Stomach (tissue), 9 donors: Measurements from ENCODE around the gene OTOS. TPM values are rescaled to one million over a fixed set of nuclear protein-coding genes. Genes with fewer than 3 reads are reported as not detected.

Source experiments
- DNase-seq, 2 donors: peaks; one replicate each; pipeline versions ENCODE4 v3.0.0 to v3.0.0-alpha.2; 2013 to 2019
- H3K27ac ChIP-seq, 5 donors: fragments of 200-600 bp in 4 of 5; sonication (generic) in 4 of 5; one replicate each; pipeline ENCODE4 v1.5.1; 2013 to 2019; ENCODE audit warnings: mild to moderate bottlenecking in 1 of 5, moderate library complexity in 1 of 5
- H3K27me3 ChIP-seq, 3 donors: fragments of 200-600 bp; sonication (generic); one replicate each; pipeline ENCODE4 v1.5.1; 2017 to 2019; ENCODE audit warnings: mixed run types in 1 of 3
- H3K36me3 ChIP-seq, 4 donors: fragments of 200-600 bp; sonication (generic); 1 replicate in 3 of 4; 2 replicates in 1 of 4; pipeline ENCODE4 v1.5.1; 2016 to 2019
- H3K4me1 ChIP-seq, 4 donors: fragments of 200-600 bp; sonication (generic); one replicate each; pipeline ENCODE4 v1.5.1; 2016 to 2019
- H3K4me3 ChIP-seq, 4 donors: fragments of 200-600 bp; sonication (generic) in 3 of 4; one replicate each; pipeline ENCODE4 v1.5.1; 2016 to 2019; ENCODE audit warnings: mild to moderate bottlenecking in 1 of 4
- H3K9me3 ChIP-seq, 4 donors: fragments of 200-600 bp; sonication (generic); one replicate each; pipeline ENCODE4 v1.5.1; 2016 to 2019
- CTCF ChIP-seq, 7 experiments: fragments of 450-650 bp in 4 of 7; fragments of 200-600 bp in 3 of 7; sonication (generic) in 3 of 7; IDR thresholded peaks; one replicate each; pipeline ENCODE4 v1.5.1; 2016 to 2019; ENCODE audit warnings: antibody characterized with exemption in 7 of 7, control low read depth in 2 of 7, mild to moderate bottlenecking in 1 of 7
- EP300 ChIP-seq: sonication (generic); formaldehyde crosslinking; IDR thresholded peaks from one replicate; pipeline ENCODE4 v1.6.1; 2017; ENCODE audit warnings: antibody characterized with exemption
- POLR2A ChIP-seq, 4 donors: fragments of 450-650 bp; IDR thresholded peaks; one replicate each; pipeline ENCODE4 v1.6.1; 2016; ENCODE audit warnings: antibody characterized with exemption in 4 of 4, control low read depth in 2 of 4, mild to moderate bottlenecking in 1 of 4, moderate library complexity in 1 of 4
- POLR2AphosphoS5 ChIP-seq, 3 donors: sonication (generic); formaldehyde crosslinking; IDR thresholded peaks; one replicate each; pipeline ENCODE4 v1.6.1; 2016; ENCODE audit warnings: antibody characterized with exemption in 3 of 3
- WGBS, 5 donors: extraction: QIAGEN DNeasy Blood & Tissue Kit in 3 of 5; methylation state at CpG; one replicate each; pipeline versions ENCODE4 v1.1.5 to v1.1.7; 2013 to 2018; 5-methylcytosine and 5-hydroxymethylcytosine counted together
- intact Hi-C: fragments of 100-400 bp; cut with DNase I; formaldehyde crosslinking; loops from one replicate; pipeline ENCODE4 v1.15.1; 2023; ENCODE audit warnings: low total_unique reads
- polyA plus RNA-seq, 3 donors: library from polyadenylated mRNA; stranded (reverse); fragments of 200-250 nt; gene quantifications; one replicate each; pipeline ENCODE4 v1.2.3, GENCODE V29; 2013
- total RNA-seq, 5 donors: library from RNA; depleted of rRNA; stranded (reverse); fragments of >200 nt; gene quantifications; one replicate each; pipeline versions ENCODE4 v1.1.0 to v1.2.3, GENCODE V29; 2014 to 2016
- donor health status: healthy with polysubstance abuse.
- donor health status: Bipolar disorder and iron deficiency.
- donor health status: healthy.

OTOS gene
- total and polyA plus RNA-seq, 8 donors = not detected

- H3K9me3 ChIP-seq = no peaks in the 10 kb centered on the region
- TF ChIP-seq POLR2A (IDR thresholded peaks at IDR 0.05) (no peak), EP300 (no peak), CTCF (IDR thresholded peaks at IDR 0.05) (no peak), POLR2AphosphoS5 (IDR thresholded peaks at IDR 0.05) (no peak)
- intact Hi-C loops = no loop called here
- H3K27me3 ChIP-seq = peaks cover 0 to 63% (median 18%) of the 10 kb centered on the region in 3 donors
- WGBS, 5 donors = 77 to 84% (median 83%) methylated on average over 5 of the region's 5 CpGs
- no peak overlapping the region for H3K27ac ChIP-seq
- DNase-seq = no peak
- no peaks in the 10 kb centered on the region for H3K4me1 ChIP-seq
- H3K4me3 ChIP-seq = no peak overlapping the region
- no peaks in the 10 kb centered on the region for H3K36me3 ChIP-seq
Measured at GRCh38 chr2:240182001-240182400, 41.5 kb upstream of the OTOS start.

- no peak overlapping the region for H3K27ac ChIP-seq
- H3K36me3 ChIP-seq = no peaks in the 10 kb centered on the region
- intact Hi-C loops = no loop called here
- no peaks in the 10 kb centered on the region for H3K9me3 ChIP-seq
- no peak overlapping the region for H3K4me3 ChIP-seq
- no peak for TF ChIP-seq POLR2AphosphoS5 (IDR thresholded peaks at IDR 0.05)
- H3K4me1 ChIP-seq = no peaks in the 10 kb centered on the region
- 69 to 80% (median 75%) methylated on average over 8 of the region's 8 CpGs for WGBS, 5 donors
- H3K27me3 ChIP-seq = peaks cover 0 to 62% (median 18%) of the 10 kb centered on the region in 3 donors
- DNase-seq = no peak
Measured at GRCh38 chr2:240179941-240180666, 39.6 kb upstream of the OTOS start.

GRCh38 chr2:240179186-240179815 is 38.8 kb upstream of the OTOS start:
- TF ChIP-seq EP300 = no peak
- DNase-seq = no peak
- intact Hi-C loops = no loop called here
- Histone ChIP-seq H3K9me3 (no peaks in the 10 kb centered on the region), H3K36me3 (no peaks in the 10 kb centered on the region), H3K4me1 (no peaks in the 10 kb centered on the region), H3K4me3 (no peak overlapping the region), H3K27me3 (peaks cover 0 to 60% (median 18%) of the 10 kb centered on the region in 3 donors), H3K27ac (no peak overlapping the region)
- WGBS, 5 donors = 77 to 83% (median 78%) methylated on average over 9 to 11 of the region's 11 CpGs

- Histone ChIP-seq H3K9me3 (no peaks in the 10 kb centered on the region), H3K27me3 (peaks cover 0 to 66% (median 15%) of the 10 kb centered on the region in 3 donors), H3K36me3 (no peaks in the 10 kb centered on the region), H3K4me1 (no peaks in the 10 kb centered on the region), H3K4me3 (no peak overlapping the region), H3K27ac (no peak overlapping the region)
- WGBS, 5 donors = 61 to 85% (median 79%) methylated on average over 3 of the region's 3 CpGs
- no peak for DNase-seq
- intact Hi-C loops = no loop called here
- TF ChIP-seq CTCF (IDR thresholded peaks at IDR 0.05) = no peak
- TF ChIP-seq POLR2AphosphoS5 (IDR thresholded peaks at IDR 0.05) = no peak
- no peak for TF ChIP-seq EP300
- no peak for TF ChIP-seq POLR2A (IDR thresholded peaks at IDR 0.05)
Measured at GRCh38 chr2:240178564-240178963, 38.1 kb upstream of the OTOS start.

- Histone ChIP-seq H3K27me3 (peaks cover 0 to 39% (median 13%) of the 10 kb centered on the region in 3 donors), H3K9me3 (no peaks in the 10 kb centered on the region), H3K36me3 (no peaks in the 10 kb centered on the region), H3K27ac (no peak overlapping the region), H3K4me3 (no peak overlapping the region), H3K4me1 (peaks cover 0 to 12% (median 9%) of the 10 kb centered on the region in 4 donors)
- 63 to 75% (median 65%) methylated on average over 7 of the region's 7 CpGs for WGBS, 5 donors
- intact Hi-C loops = no loop called here
- no peak for DNase-seq
- TF ChIP-seq POLR2AphosphoS5 (IDR thresholded peaks at IDR 0.05) = no peak
- no peak for TF ChIP-seq CTCF (IDR thresholded peaks at IDR 0.05)
- TF ChIP-seq EP300 = no peak
- no peak for TF ChIP-seq POLR2A (IDR thresholded peaks at IDR 0.05)
Measured at GRCh38 chr2:240174496-240174895, 34.0 kb upstream of the OTOS start.
